GM21367 (cell line): ENCODE data around the gene NOP9.

ENCODE experiments used
- ATAC-seq: cut with Tn5 transposase; IDR thresholded peaks from one replicate; pipeline ENCODE4 v1.9.1; 2021; ENCODE audit not compliant: unreplicated experiment

Gene NOP9

GRCh38 chr14:24280797-24281460 is 18.7 kb upstream of the NOP9 start:
- no peak for ATAC-seq

DNA sequence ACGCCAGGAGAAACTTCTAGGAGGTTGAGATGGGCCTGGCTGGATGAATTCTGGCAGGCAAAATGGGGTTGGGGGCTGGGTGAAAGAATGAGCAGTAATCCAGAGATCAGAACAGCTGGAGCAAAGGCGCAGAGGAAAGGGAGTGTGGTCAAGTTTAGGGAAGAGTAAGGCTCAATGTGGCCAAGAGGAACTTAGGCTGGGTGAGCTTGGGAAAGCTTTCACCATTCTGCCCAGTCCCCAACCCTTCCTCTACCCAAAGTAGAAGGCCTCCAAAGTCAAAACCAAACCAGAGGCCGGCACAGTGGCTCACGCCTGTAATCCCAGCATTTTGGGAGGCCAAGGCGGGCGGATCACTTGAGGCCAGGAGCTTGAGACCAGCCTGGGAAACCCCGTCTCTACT is 18.0 kb upstream of the NOP9 start:
- ATAC-seq: no peak

GRCh38 chr14:24282736-24283135 is 16.9 kb upstream of the NOP9 start:
- no peak for ATAC-seq

DNA sequence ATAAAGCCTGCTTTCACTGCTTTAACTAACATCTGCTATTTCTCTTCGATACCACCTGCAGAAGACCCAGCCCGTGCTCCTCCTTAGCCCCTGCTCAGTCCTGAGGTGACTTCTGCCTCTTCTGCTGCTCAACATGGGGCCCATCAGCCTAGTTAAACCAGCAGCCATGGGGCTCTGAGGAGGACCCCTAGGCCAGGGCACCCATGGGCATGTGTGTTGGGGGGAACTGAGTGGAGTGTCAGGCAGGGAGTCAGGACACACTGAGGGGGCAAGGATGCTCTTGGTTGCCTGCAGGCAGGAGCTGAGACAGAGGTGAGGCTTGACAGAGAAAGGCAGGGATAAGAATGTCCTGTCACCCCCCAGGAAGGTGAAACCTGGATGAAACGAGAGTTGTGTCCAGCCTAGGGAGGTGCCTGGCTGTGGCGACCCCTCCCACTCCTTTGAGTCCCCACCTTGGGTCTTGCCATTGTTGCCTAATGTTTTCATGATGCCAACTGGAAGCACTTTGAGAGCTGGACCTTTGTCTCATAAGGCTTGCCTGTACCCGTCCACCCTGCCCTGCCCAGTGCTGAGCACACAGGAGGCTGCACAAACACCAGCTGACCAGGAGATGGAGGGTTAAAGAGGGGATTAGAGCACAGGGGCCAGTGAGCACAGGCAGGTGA is 15.7 kb upstream of the NOP9 start:
- no peak for ATAC-seq

- ATAC-seq: no peak
Measured at GRCh38 chr14:24284501-24285035, 15.1 kb upstream of the NOP9 start.

GRCh38 chr14:24285351-24285750 is 14.3 kb upstream of the NOP9 start:
- no peak for ATAC-seq

DNA sequence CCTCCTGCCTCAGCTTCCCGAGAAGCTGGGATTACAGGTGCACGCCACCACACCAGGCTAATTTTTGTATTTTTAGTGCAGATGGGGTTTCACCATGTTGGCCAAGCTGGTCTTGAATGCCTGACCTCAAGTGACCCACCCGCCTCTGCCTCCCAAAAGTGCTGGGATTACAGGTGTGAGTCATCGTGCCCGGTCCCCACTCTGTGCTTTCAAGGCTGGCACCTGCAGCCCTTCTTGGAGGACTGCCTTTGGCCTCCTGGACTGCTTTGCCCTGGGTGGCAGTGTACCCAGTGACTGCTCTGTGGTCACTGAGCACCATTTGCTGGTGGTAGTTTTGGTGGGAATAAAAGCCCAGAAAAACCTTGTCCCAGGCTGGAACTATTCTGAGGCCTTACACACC is 12.7 kb upstream of the NOP9 start:
- ATAC-seq: no peak

DNA sequence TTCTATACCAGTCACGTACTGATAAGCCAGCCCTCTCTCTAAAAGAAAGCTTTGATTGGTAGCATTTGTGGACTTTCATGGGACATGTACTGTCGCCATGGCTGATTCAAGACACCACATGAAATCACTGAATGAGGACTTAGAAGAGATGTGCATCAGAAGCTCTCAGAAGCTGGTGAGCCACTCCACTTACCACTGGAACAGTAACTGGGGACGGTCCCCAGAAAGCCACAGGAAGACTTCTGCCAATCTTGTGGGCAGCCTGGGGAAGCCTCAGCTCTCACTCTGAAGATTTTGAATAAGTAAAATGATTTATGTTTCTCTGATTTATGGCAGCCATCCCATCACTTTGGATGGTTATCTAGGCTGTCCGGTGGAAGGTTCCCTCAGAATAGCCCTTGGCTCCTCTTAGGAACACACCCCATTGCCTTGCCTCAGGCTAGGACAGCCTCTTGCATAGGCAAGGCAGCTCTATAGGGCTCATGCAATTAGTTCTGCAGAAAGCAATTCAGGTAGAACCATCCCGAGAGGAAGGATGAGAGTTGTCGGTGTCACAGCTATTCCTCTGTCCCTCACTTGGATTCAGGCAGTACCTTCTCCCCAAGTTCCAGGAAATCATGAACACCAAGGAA is 9.9 kb upstream of the NOP9 start:
- peak; percentile 72 for ATAC-seq

DNA sequence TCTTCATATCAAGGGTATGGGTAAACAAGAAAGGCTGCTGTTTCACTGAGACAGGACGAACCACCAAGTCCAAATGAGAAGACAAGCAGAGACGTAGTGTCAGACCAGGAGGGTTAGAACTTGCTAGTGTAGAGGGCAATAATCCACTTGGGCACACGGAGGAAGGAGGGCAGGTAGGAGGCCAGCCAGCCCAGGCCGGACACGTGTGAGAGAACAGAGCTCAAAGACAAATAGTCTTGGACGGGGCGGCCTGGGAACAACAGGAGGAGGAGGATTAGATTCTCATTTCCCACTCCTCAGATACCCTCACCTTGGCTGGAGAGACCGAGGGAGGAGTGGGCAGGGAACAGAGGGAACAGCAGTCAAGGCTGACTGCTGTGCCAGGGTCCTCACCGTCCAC is 8.9 kb upstream of the NOP9 start:
- no peak for ATAC-seq

DNA sequence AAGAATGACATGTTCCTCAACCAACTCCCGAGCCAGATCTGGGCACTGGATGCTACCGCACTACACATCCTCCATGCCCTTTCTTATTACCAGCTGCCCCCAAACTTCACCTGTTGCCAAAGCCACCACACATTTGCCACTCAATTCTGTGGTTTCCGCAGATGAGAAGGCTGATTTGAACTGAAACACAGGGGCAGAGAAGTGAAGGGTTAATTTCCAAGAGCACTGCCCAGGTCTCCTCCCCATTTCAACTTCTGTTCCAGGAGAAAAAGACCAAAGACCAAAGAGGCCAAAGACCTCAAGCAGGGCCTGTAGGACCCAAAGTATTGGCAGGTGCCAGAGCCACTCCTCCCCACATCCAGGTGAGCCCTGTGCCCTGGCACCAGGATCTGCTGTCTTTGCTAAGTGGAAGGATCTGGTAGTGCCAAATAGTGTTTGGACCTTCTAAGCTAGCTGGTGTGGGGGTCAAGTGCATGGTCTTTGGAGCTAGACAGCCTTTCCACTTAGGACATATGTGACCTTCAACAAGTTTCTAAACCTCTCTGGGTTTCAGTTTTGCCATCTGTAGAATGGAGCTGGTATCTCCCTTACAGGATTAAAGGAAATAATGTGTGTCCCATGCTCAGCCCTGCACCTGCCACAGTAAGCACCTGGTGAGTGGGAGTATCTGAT is 8.1 kb upstream of the NOP9 start:
- ATAC-seq: no peak

- no peak for ATAC-seq
Measured at GRCh38 chr14:24292118-24292807, 7.4 kb upstream of the NOP9 start.

GRCh38 chr14:24293525-24293924 is 6.1 kb upstream of the NOP9 start:
- no peak for ATAC-seq

GRCh38 chr14:24296341-24297157 is 3.1 kb upstream of the NOP9 start:
- ATAC-seq: peak; percentile 39

DNA sequence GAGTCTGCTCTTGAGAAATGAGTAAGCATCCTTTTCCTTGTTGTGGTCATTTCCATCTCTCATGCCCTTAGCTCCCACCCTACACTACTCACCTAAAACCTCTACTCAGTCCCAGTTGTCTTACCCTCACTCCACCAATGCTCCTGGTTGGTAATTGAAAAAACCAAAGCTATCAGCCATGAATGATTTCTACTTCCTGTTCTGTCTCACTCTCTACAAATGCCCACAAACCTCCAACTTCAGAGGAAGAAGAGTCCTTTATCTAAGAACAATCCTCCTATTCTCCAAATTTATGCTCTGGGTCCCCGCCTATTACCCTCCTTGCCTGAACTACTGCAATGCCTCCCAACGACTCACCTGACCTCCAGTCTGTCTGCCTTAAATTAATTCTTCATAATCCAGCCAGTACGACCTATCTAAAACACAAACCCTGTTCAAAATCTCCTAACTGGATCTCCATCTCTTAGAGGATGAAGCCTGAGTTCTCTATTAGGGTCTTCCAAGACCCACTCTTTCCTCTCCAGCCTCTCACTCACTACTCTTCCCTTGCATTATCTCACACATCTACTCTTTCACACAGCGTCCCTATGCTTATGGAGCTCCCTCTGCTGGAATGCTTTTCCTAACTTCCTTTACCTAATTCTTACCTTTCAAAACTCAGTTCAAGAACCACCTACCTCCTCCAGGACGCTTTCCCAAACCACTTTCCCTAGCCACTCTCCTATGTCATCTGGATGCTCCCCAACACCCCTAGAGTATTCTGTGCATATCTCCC is 2.3 kb upstream of the NOP9 start:
- ATAC-seq: peak; percentile 11

GRCh38 chr14:24298892-24299254 is 777 bp upstream of the NOP9 start:
- no peak for ATAC-seq

DNA sequence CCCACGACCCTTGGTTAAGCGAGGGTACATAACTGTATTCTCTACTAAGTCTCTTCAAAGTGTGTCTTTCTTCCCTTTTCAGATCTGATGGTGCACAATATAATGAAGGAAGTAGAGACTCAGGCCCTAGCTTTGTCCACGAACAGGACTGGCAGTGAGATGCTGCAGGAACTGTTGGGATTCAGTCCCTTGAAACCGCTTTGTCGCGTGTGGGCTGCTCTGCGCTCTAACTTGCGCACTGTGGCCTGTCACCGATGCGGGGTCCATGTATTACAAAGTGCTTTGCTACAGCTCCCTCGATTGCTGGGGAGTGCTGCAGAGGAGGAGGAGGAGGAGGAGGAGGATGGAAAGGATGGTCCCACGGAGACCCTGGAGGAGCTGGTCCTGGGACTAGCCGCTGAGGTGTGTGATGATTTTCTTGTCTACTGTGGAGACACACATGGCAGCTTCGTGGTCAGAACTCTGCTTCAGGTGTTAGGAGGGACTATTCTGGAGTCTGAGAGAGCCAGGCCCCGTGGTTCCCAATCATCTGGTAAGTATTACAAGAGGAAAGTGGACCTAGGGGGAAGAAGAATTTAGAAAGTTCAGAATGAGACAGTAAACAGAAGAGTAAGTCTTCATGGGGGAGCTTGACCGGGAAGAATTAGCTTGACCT is 803 bp downstream of the NOP9 start:
- ATAC-seq: no peak

DNA sequence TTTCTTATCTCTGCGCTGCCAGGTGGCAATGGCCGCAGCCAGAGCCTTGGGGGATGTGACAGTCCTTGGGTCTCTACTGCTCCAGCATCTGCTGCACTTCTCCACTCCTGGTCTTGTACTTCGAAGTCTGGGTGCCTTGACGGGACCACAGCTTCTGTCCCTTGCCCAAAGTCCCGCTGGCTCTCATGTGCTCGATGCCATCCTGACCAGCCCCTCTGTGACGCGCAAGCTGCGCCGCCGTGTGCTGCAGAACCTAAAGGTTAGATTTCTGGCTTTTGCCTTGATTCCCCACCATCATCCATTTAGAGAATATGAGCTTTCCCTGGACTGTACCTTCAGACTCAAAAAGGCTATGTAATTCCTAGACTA is 4.4 kb downstream of the NOP9 start:
- no peak for ATAC-seq

DNA sequence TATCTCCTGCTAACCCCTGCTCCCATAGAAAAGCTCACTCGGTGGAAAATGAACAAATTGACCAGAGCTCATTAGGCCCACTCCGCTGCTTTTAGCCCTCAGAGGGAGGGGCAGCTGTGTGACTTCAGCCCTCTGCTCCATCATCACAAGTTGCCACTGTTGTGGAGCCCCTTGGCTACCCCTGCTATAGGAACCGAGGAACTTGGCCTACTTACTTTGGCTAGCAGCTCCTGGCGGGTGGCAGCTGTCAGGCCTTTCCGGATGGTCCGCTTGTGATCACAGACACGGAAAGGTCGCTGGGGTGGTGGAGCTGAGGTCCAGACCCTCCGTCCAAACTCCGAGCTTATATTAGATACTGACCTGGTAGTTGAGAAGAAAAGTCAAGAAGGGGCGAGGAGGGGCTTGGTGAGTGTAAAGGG is 7.5 kb downstream of the NOP9 start:
- ATAC-seq: no peak
